IPS-18c (cell line): ENCODE results near the gene WDR49.

Source experiments
- H3K4me3 ChIP-seq: 2 replicates; pipeline ENCODE4 v1.7.0; 2013; ENCODE audit warnings: low read depth, mild to moderate bottlenecking, low read length, moderate library complexity; ENCODE audit not compliant: insufficient read depth
- H3K9me3 ChIP-seq: one replicate; pipeline ENCODE4 v1.6.1; 2013; ENCODE audit warnings: mild to moderate bottlenecking, low read length, moderate library complexity; ENCODE audit not compliant: control insufficient read depth, insufficient read depth

Gene WDR49

DNA sequence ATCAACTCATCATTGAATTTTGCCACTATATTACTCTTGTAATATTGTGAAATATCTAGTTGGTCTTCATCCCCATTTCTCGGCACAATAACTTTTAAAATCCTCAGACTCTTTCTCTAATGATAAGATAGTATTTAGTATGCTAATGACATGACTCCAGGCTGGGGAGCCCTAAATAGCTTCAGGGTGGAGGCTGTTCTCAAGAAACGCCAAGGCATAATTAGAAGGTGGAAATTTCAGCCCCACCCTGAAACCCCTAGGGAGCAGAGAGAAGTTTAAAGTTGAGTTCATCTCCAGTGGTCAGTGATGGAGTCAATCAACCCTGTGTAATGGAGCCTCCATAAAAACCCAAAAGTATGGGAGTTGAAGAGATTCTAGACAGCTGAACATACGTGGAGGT, 98.8 kb downstream of the WDR49 start:
- H3K4me3 ChIP-seq, result no peak overlapping the region
- H3K9me3 ChIP-seq, result no peaks in the 10 kb centered on the region

DNA sequence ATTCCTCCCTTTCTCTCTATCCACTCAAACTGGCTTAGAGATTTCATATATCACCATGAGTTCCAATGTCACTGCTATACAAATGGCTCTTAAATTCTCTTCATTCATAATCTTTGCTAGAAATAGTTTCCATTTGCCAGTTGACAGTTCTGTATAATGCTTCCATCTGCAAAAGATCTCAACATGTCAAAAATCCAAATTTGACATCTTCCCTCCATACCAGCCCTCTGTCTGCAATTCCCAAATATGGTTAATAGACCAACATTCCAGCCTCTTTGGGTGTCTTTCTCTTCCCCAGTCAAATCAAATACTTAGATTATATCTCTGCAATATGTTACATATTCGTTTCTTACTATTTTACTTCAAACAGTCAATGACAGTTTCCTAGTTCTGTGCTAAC, 115.7 kb downstream of the WDR49 start:
- no peak overlapping the region for H3K4me3 ChIP-seq
- H3K9me3 ChIP-seq, result no peaks in the 10 kb centered on the region

DNA sequence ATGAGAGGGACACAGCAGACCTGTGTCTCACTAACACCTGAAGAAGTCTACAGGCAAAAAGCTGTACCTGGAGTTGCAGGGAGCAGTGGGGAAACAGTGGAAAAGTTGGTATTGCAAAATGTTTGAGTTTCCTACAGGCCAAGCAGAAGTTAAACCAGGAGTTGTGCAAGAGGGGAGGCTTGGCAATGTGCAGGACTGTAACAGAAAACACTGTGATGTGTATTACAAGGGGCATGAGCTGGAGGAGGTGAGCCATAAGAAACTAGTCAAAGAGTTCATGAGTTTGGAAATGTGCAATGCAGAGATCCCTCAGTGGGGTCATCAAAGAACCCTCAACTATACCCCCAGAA, 132.8 kb downstream of the WDR49 start:
- Histone ChIP-seq H3K4me3 (no peak overlapping the region), H3K9me3 (no peaks in the 10 kb centered on the region)

- Histone ChIP-seq H3K9me3 (no peaks in the 10 kb centered on the region), H3K4me3 (no peak overlapping the region)
Measured at GRCh38 chr3:167520266-167521005, 133.3 kb downstream of the WDR49 start.

GRCh38 chr3:167507954-167508353, 145.8 kb downstream of the WDR49 start:
- Histone ChIP-seq H3K4me3 (no peak overlapping the region), H3K9me3 (peaks cover 2% of the 10 kb centered on the region)

- no peak overlapping the region for H3K4me3 ChIP-seq
- H3K9me3 ChIP-seq, result peaks cover 2% of the 10 kb centered on the region
Measured at GRCh38 chr3:167502401-167502800, 151.3 kb downstream of the WDR49 start.

GRCh38 chr3:167501941-167502340, 151.8 kb downstream of the WDR49 start:
- H3K4me3 ChIP-seq, result no peak overlapping the region
- H3K9me3 ChIP-seq, result peaks cover 2% of the 10 kb centered on the region

DNA sequence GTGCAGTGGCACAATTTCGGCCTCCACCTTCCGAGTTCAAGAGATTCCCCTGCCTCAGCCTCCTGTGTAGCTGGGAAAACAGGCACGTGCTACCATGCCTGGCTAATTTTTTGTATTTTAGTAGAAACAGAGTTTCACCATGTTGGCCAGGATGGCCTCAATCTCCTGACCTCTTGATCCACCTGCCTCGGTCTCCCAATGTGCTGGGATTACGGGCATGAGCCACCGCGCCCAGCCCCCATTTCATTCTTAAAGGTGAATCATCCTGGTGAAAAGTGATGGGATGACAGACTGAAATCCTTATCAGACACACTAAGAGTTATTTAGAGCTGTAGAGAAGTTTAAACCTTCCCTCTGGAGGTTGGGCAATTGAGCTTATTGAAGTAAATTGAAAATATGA, 155.8 kb downstream of the WDR49 start:
- Histone ChIP-seq H3K9me3 (no peaks in the 10 kb centered on the region), H3K4me3 (no peak overlapping the region)

- Histone ChIP-seq H3K4me3 (no peak overlapping the region), H3K9me3 (no peaks in the 10 kb centered on the region)
Measured at GRCh38 chr3:167493244-167493643, 160.5 kb downstream of the WDR49 start.

DNA sequence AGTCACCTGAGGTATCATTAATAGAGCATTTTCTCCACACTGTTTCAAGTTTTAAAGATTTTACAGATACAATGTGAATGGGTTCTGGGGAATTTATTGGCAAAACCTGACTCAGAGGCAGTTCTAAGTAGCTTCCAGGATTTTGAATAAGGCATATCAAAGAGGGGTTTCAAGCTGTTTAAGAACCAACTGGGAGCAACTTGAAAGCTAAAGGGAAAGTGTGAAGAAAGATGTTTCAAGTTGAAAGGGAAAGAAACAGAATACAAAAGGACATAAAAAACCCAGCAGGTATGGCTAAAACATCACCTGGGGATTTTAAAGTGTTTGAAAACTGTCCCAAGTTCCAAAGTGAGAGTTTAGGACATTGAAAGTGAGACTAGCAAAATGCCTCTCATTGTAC, 162.1 kb downstream of the WDR49 start:
- Histone ChIP-seq H3K4me3 (no peak overlapping the region), H3K9me3 (no peaks in the 10 kb centered on the region)

GRCh38 chr3:167489571-167489970, 164.2 kb downstream of the WDR49 start:
- no peaks in the 10 kb centered on the region for H3K9me3 ChIP-seq
- H3K4me3 ChIP-seq, result no peak overlapping the region

DNA sequence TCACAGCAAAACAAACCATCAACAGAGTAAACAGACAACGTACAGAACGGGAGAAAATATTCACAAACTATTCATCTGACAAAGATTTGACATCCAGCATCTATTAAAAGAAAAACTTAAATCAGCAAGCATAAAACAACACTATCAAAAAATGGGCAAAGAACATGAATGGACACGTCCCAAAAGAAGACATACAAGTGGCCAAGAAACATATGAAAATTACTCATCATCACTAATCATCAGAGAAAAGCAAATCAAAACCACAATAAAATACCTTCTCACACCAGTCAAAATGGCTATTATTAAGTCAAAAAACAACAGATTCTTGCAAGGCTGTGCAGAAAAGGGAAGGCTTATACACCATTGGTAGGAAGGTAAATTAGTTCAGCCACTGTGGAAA, 166.2 kb downstream of the WDR49 start:
- Histone ChIP-seq H3K4me3 (no peak overlapping the region), H3K9me3 (no peaks in the 10 kb centered on the region)

- no peaks in the 10 kb centered on the region for H3K9me3 ChIP-seq
- H3K4me3 ChIP-seq, result no peak overlapping the region
Measured at GRCh38 chr3:167484551-167484950, 169.2 kb downstream of the WDR49 start.

- no peaks in the 10 kb centered on the region for H3K9me3 ChIP-seq
- H3K4me3 ChIP-seq, result no peak overlapping the region
Measured at GRCh38 chr3:167483708-167484475, 169.8 kb downstream of the WDR49 start.

- H3K9me3 ChIP-seq, result no peaks in the 10 kb centered on the region
- H3K4me3 ChIP-seq, result no peak overlapping the region
Measured at GRCh38 chr3:167481164-167481563, 172.6 kb downstream of the WDR49 start.

DNA sequence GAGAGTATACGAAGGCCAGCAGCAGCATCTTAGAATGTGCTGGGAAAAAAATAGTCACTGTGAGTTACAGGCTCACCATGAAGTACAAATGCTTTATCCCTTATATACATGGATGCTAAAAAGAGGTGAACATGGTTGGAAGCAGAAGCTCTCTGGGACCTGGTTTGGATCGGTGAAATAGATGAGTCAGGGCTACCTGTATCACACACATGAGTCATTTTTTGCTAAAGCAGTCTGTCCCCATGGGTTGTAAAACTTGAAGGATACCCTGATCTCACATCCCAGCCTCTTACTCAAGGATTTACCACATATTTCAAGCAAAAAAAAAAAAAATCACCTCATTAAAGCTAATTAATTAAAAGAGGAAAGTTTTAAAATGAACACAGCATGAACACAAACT, 173.0 kb downstream of the WDR49 start:
- H3K4me3 ChIP-seq, result no peak overlapping the region

DNA sequence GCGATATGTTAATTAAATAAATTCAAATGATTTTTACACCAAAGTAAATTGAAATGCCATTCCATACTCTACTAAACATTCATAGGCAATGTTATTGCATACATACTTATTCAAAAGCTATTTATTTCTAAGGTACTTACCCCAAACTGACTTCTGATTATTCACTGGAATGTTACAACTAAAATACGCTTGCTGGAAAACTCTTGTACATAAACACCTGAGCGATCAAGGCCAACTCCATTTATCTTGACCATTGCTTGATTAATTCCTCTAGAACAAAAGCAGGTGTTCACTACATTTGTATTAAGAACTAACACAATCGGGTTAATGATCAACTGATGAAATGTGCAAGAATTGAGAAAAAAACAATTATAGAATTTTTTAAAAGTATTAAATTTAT, 179.9 kb downstream of the WDR49 start, which contains the start of gene SERPINI2:
TSS of gene SERPINI2 (minus strand) at position 180 of the 400 bp plus-strand sequence. CDS start 2,208 bp downstream, outside the sequence.
- no peak within 1 kb of the TSS for H3K4me3 ChIP-seq
- H3K9me3 ChIP-seq, result no peaks in the 10 kb centered on the region

More for the DNA sequence above, 173.0 kb downstream of the WDR49 start:
- H3K9me3 ChIP-seq, result no peaks in the 10 kb centered on the region

DNA sequence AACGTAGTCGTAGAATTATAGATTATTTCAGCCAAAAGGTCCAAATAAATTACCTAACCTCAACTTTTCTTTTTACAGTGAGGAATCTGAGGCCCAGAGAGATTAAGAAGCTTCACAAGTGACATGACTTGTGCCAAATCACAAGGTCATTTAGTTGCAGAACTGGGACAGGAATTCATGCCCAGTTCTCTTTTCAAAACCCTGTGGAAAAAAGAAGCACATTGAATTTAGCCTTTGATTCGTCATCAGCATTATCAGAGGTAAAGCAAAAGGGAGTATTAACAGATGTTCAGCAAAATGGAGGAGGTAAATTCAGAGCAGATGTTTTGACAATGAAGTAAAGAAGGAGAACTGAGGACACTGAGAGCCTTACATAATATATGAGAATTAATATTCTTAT, 184.4 kb downstream of the WDR49 start:
- Histone ChIP-seq H3K4me3 (no peak overlapping the region), H3K9me3 (no peaks in the 10 kb centered on the region)
